PFSK-1 (cell line): Measurements from ENCODE around the gene NR1D2.

ENCODE experiments used
- POLR2AphosphoS5 ChIP-seq: IDR thresholded peaks from 2 replicates; pipeline ENCODE4 v1.6.1; 2012; ENCODE audit warnings: low read depth, mild to moderate bottlenecking, control low read depth, low read length, moderate library complexity
- REST ChIP-seq, 2 experiments: IDR thresholded peaks; 2 replicates each; pipeline versions ENCODE4 v1.6.1 to v1.8.0; 2011 to 2012; ENCODE audit warnings: low read depth in 2 of 2, low read length in 2 of 2, control low read depth in 1 of 2, inconsistent platforms in 1 of 2, mild to moderate bottlenecking in 1 of 2, moderate library complexity in 1 of 2; ENCODE audit not compliant: insufficient read depth in 1 of 2

- no peak for TF ChIP-seq POLR2AphosphoS5
- TF ChIP-seq REST (IDR thresholded peaks at IDR 0.05; ENCODE audit: insufficient read depth in 1 of 2, low read depth in 2 of 2, low read length in 2 of 2): no peak
Observed at GRCh38 chr3:23961066-23961465, 16.0 kb downstream of the NR1D2 start.
